ENCODE data around the gene TMEM80.
"Not testable (repeated sequence)": the region's sequence is repeated elsewhere in the genome, so short reads cannot be mapped to it uniquely, and the experiment has no call there.

The TMEM80 gene
- 1.8 to 12.6 (median 7.3) reads per million in 17 experiments for total RNA-seq

DNA sequence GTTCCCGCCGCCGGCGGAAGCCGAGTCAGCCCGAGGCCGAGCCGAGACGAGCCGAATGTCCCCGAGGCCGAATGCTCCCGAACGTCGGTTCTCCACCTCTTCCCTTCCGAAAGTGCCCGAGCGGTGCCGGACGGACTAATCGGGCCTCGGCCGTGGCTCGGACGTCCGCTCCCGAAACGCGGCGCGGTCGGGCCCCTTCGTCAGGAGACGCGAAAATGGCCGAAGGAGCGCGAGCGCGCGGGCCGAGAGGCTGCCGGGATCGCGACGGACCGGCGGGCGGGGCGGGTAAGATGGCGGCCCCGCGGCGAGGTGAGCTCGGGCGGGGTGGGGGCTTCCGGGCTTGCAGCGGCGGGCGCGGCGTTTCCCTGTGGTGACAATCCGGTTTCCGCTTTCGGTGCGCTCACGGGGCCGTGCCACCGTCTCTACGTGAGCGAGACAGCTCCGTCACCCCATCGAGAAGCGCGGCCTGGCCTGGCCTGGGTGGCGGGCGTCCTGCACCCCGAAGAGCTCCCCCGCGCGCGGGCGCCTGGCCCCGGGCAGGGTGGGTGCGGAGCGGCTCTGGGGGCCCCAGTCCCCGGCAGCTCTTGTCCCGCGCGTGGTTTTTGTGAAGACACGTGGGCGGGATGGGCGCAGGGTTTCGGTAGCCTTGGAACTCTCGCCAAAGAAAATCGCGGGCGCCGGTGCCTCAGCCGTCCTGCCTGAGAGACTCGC lies at the start of gene TMEM80:
TMEM80 (plus strand) TSS at position 279 of the 711 bp plus-strand sequence; CDS start at position 291, 12 bp downstream.
- peak; percentile 99 to 100 (median 100) for DNase-seq

- DNase-seq, result no peak
Observed at GRCh38 chr11:646214-646613, 49.4 kb upstream of the TMEM80 start.

- DNase-seq, result not testable (repeated sequence)
Observed at GRCh38 chr11:647672-648158, 47.9 kb upstream of the TMEM80 start.

DNA sequence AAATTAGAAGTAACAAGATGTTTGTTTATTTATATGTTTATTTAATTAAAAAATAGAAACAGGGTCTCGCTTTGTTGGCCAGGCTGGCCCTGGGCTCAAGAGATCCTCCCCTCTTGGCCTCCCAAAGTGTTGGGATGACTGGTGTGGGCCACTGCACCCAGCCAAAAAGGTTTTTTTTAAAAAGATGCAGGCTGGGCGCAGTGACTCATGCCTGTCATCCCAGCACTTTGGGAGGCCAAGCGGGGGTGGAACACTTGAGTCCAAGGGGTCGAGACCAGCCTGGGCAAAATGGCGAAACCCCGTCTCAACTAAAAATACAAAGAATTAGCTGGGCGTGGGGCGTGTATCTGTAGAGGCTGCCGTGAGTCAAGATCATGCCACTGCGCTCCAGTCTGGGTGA lies 45.1 kb upstream of the TMEM80 start:
- no peak for DNase-seq

GRCh38 chr11:653136-653535 lies 42.5 kb upstream of the TMEM80 start:
- DNase-seq, result peak; percentile 38 to 73 (median 56)

DNA sequence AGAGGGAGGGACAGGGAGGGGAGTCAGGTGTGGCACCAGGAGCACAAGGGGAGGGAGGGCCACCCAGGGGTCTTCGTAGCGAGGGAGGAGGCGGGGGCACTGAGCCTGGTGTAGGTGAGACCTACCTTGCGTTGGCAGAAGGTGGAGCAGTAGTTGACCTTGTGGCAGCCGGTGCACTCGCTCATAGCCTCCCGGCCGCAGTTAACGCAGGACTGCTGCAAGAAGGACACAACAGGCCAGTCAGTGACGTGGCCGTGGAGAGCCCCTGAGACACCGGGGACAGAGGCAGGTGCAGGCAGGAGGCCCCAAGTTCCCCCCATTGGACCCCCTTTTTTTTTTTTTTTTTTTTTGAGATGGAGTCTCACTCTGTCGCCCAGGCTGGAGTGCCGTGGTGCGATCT lies 41.8 kb upstream of the TMEM80 start:
- no peak for DNase-seq

DNA sequence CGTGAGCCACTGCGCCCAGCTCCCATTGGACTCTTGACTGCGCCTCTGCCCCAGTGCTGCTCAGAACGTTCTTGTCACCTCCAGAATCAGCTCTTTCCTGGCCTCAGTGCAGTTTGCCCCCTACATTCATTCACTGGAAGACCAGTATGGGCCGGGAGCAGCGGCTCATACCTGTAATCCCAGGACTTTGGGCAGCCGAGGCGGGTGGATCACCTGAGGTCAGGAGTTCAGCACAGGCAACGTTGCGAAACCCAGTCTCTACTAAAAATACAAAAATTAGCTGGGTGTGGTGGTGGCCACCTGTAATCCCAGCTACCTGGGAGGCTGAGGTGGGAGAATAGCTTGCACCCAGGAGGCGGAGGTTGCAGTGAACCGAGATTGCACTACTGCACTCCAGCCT lies 41.2 kb upstream of the TMEM80 start:
- DNase-seq, result not testable (repeated sequence)

DNA sequence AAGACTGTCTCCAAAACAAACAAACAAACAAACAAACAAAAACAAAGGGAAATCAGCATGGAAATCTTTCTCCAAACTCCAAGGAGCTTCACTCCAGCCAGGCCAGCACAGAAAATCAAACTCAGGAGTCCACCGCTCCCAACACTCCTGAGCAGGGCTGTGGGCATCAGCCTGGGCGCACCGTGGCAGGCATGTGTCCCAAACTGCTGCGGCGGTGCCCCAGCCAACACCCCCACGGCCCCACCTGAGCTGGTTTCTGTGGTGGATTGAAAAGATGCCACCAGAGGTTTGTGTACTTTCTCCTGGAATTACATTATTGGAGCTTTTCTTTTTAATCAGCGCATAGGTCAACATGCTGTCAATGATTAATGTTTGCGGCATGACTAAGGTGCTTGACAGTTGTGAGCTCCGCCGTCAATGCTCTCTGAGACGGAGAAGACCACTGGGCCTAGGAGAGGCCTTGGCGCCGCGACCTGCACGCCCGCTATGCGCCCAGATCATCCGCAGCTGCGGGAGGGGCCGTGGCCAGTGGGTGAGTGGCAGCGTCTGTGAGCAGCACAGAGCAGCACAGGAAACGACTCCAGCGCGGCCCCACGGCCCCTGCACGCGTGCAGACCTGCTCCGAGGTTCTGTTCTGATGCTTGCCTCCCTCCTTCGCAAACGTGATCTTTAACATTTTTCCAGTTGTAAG lies 40.4 kb upstream of the TMEM80 start:
- DNase-seq, result no peak

- DNase-seq, result no peak
Observed at GRCh38 chr11:656426-656825, 39.2 kb upstream of the TMEM80 start.

DNA sequence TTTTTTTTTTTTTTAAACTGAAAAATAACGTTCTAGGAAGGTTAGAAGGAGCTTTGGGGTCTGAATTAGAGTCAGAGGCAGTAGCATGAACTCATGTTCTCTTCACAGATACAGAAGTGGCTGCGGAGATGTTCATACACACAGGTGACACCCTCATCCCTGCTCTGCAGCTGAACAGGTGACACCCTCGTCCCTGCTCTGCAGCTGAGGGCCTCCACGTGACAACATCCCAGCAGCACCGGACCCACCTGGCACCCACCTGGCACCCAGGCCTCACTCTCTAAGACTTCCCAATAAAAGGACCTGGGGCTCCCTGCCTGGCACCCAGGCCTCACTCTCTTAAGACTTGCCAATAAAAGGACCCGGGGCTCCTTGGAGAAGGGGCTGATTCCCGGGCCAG lies 38.8 kb upstream of the TMEM80 start:
- no peak for DNase-seq

DNA sequence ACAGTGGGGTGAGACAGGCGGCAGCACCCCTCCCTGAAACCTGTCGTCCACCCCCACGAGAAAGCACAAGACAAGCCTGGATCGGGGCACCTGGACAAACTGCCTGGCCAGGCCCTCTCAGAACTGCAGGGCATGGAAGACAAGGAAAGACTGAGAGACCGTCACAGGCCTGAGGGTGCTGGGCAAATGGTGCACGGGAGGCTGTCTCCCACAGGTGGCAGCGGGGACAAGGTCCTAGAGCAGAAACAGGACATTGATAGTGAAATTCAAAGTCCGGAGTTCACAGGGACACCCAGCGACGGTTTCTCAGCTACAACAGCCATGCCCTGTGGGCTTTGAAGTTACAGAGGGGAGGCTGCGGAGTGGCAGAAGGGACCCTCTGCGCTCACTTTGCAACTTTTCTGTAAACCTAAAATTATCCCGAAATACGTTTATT lies 37.9 kb upstream of the TMEM80 start:
- no peak for DNase-seq

DNA sequence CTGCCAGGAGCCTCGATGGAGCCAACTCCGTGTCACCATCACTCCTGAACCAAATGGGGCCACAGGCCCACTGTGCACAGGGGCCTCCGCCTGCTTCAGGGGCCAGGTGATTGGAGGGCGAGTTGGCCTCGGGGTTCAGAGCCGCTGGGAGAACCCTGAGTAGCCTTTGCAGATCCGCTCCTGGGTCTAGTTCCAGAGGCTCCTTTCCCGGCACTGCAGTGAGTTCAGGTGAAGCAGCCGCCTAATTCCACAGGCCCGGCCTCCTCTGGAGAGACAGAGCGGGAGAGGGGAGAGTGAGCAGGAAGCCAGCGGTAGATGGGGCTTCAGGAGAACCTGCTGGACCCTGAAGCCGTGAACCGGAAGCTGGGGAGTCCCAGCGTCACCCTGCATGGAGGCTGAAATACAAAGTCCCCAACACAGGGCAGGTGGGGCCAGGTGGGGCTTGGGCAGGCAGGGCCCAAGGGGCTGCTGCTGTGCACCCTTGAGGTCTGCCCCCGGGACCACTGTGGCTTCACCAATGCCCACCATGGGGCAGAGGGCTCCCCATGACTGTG lies 36.0 kb upstream of the TMEM80 start:
- DNase-seq, result no peak

DNA sequence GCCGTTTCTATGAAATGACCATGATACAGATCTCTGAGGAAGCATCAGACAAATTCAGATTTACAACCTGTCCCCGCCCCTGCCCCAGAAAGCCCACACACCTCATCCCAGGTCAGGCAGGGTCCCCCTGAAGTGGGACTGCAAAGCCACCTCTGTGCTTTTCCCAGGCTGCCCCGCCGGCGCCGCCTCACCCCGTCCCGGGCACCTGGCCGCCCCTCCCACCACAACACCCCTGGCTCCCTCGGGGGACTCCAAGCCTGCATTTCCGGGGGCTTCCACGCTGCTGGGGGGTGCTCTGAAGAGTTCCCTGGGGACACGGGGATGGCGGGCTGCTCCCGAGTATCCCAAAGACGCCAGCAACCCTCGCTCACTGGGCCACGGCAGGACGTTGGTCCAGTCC lies 35.3 kb upstream of the TMEM80 start:
- DNase-seq, result no peak

DNA sequence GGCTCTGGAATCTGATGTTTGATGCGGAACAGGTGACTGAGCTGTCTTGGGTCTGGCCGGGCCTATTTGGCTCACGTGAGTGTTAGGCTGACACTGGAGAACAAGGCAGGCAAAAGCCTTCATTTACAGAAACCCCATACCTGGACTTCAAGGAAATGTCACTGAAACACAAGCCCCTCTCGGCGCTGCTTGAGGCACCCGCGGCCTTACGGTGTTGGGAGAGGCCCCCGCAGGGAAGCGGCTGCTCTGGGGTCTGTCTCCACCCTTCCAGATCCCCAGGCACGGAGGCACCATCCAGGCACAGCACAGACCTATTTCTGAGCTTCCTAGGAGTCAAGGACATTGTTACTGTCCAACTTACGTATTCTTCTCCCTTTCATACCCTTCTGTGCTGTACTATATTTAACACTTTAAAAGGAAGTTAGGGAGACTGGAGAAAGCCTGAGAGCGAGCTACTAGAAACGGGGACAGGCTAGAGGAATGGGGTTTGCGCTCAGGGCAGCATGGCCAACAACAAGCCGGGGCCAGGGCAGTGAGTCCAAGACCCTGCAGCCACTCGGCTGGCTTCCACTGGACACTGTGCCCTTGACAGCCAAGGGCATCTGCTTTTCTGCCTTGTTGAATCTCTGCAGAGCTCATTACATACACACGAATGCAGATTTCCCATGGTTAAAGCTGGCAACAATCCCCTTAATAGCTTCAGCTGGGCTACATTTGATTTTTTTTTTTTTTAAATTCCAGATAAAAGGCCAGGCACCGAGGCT lies 34.8 kb upstream of the TMEM80 start:
- DNase-seq, result no peak

DNA sequence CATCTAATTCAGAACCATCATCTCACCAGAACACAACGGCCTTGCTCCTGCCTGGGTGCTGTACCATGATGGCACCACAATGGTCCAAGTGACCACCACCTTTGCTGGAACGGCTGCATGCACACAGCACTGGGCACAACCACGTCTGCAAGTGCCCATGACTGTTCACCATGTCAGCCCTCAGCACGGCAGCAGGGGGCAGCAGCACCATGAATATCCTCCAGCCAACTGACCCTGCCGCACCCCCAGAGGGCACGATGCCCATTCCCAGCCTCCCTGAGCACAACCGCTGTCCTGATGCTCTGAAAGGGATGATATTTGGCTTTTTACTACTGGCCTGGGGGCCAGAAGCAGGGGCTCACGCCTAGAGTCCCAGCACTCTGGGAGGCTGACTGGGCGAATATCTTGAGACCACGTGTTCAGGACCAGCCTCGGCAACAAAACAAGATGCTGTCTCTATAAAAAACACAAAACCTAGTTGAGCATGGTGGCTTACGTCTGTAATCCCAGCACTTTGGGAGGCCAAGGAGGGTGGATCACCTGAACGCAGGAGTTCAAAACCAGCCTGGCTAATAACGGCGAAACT lies 32.8 kb upstream of the TMEM80 start:
- DNase-seq, result peak; percentile 65 to 79 (median 68)

GRCh38 chr11:665062-665703 lies 30.4 kb upstream of the TMEM80 start:
- DNase-seq, result no peak

DNA sequence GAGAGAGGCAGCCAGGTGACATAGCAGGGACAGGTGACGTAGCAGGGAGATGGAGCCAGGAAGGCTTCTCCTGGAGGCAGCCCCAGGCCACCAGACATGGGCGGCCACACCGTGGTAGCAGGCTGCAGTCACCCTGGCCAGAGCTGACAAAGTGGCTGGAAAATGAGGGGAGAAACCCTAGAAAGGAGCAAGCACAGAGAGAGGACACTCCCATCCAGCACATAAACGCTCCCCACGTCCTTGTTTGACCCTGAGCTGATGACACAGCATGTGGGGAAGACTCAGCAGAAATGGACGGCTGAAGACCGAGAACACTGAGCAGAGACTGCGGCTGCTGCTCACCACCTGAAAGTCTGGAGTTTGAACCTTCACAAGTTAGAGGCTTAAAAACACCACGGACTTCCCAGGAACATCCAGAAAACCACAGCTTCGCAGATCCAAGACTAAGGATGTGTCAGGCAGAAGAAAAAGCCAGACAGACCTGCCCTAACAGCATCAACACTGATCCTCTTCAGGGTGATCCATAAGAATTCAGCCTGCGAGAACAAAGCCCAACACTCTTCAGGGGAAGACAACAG lies 29.8 kb upstream of the TMEM80 start:
- peak; percentile 8 to 44 (median 32) for DNase-seq

- DNase-seq, result no peak
Observed at GRCh38 chr11:673866-674265, 21.8 kb upstream of the TMEM80 start.

DNA sequence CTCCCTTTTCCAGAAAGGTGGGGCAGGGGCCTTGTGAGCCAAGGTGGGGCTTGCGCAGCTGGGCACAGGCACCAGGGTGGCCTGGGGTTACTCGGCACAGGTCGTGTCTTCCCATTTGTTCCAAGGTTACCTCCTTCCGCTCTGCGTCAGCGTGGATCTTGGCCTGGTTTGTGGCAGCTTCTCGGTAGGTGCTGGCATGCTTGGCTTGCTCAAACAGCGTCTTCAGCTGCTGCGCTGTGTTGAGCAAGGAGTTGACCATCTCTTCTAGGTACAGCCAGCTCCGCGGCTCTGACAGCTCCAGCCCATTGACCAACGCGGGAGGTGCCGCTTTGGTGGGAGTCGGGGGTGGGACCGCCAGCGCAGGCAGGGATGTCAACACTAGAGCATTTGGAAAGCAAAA lies 21.2 kb upstream of the TMEM80 start:
- no peak for DNase-seq

DNA sequence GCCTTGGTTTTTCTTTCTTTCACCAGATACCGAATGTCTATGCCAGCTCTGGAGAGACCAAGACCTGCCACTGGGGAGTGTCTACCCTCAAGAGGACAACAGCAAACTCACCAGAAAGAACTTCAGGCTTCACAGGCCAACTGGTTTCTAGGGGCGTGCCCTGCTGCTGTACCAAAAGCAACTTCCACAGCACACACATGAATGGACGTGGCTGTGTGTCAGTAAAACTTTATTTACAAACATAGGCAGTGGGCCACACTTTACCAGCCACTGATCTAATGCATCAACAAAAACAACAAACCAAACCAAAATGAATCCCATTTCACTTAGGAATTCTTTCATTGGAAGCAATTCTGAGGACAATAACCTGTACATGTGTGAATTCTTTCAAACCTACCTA lies 17.3 kb upstream of the TMEM80 start:
- DNase-seq, result no peak
